Mesenchymal stem cell (in vitro differentiated cells and primary cell): ENCODE data around the gene IMPA2. TPM values are rescaled to one million over a fixed set of nuclear protein-coding genes. Genes with fewer than 3 reads are reported as not detected.

Experiments used
- small RNA-seq: library from polyadenylated mRNA; stranded (forward); fragments of <200 nt; extraction: miRNeasy Mini kit (QIAGEN cat#:217004); gene quantifications from one replicate; pipeline ENCODE3, GENCODE V24; 2013; ENCODE audit warnings: low read depth

IMPA2 gene

Small RNAs within 50 kb of the gene (small RNA-seq; reads per million reads assigned to genes)
- gene AP001542.1 = not detected
